K562 (cell line): Measurements from ENCODE around the gene TMCC1. TPM values are rescaled to one million over a fixed set of nuclear protein-coding genes. Genes with fewer than 3 reads are reported as not detected.

Experiments
- E2F3 ChIP-seq: fragments of 250-450 bp; sonication (Bioruptor Pico); IDR thresholded peaks from 2 replicates; pipeline ENCODE4 v1.4.0; 2020; ENCODE audit warnings: mild to moderate bottlenecking
- ERF ChIP-seq: fragments of 450-650 bp; formaldehyde crosslinking; IDR thresholded peaks from 2 replicates; pipeline ENCODE4 v1.4.0; 2020; ENCODE audit warnings: mild to moderate bottlenecking, mixed read lengths
- GTF3C2 ChIP-seq: IDR thresholded peaks from 3 replicates; pipeline ENCODE4 v1.6.1; 2011; ENCODE audit warnings: borderline replicate concordance, mild to moderate bottlenecking, moderate library complexity; ENCODE audit not compliant: insufficient read length; ENCODE audit errors: extremely low read depth
- SIN3B ChIP-seq: fragments of 450-650 bp; IDR thresholded peaks from 2 replicates; pipeline ENCODE4 v1.6.1; 2017; ENCODE audit warnings: low read depth, mild to moderate bottlenecking, moderate library complexity
- ZFX ChIP-seq: sonication (generic); formaldehyde crosslinking; IDR thresholded peaks from 2 replicates; pipeline ENCODE4 v1.8.0; 2022; ENCODE audit warnings: mild to moderate bottlenecking, missing genetic modification reagents, moderate library complexity
- polyA plus RNA-seq, 8 experiments: library from polyadenylated mRNA; depleted of rRNA in 4 of 8; stranded (reverse) in 5 of 8; unstranded in 3 of 8; fragments of >200 nt; fragmentation: Nextera tagmentation in 2 of 8; fragmentation: Illumina TruSeq in 1 of 8; extraction: Ambion mirVana in 2 of 8; extraction: Trizol in 1 of 8; gene quantifications; 2 replicates each; pipeline versions ENCODE4 v1.2.1 to v1.2.3, GENCODE V29; 2011 to 2014; ENCODE audit warnings: inconsistent platforms in 1 of 8, missing spikeins in 1 of 8
- total RNA-seq, 7 experiments: library from RNA; depleted of rRNA in 6 of 7; stranded (reverse); fragments of >200 nt in 6 of 7; fragmentation: Illumina TruSeq in 2 of 7; extraction: Trizol in 2 of 7; gene quantifications; 2 replicates each; pipeline versions ENCODE4 v1.2.1 to v1.2.3, GENCODE V29; 2011 to 2021; ENCODE audit warnings: low replicate concordance in 1 of 7
- TF ChIP-seq, protein P1 (sequence below): fragments of 450-650 bp; IDR thresholded peaks from 2 replicates; pipeline ENCODE4 v1.6.1; 2016; ENCODE audit warnings: mild to moderate bottlenecking, moderate library complexity
- TF ChIP-seq, protein P2 (sequence below): fragments of 450-650 bp; IDR thresholded peaks from 2 replicates; pipeline ENCODE4 v1.6.1; 2017; ENCODE audit warnings: antibody characterized with exemption, mild to moderate bottlenecking

Gene TMCC1
- total and polyA plus RNA-seq, 9 of the 15 experiments (the other 6 are each of a cell fraction or from before 2014, with no cell fraction given): 0.89 to 8.7 (median 4.0) TPM

DNA sequence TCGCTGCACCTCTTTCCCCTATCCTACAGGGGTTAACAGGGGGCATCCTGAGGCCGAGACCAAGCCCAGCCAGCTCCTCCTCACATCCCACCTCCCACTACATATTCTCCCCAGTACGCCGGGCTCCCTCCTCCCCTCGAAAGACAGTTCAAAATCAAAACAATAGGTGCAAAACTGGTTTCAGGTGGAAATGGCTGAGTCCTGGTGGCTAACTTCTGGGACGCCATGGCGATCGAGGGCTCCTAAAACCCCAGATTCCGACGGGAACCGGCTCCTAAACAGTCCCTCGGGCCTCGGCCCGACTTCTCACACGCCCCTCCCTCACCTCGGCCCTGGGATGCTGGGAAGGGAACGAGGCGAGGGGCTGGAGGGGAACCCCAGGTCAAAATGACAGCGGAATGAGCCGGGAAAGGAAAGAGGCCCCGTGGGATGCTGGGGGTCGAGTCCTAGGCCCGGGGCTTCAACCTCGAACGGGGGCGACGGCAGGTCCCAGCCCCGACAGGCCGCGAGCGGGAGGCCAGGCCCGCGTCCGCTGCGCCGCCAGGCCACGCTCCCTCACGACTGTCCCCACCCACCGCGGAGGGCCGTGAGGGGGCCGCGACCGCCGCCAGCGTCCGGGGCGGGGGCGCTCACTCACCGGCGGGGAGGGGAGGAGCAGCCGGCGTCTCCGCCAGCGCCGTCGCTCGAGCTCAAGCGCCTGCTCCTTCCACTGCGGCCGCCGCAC lies 492 bp downstream of the TMCC1 start (continued):
- TF ChIP-seq, protein P1, sequence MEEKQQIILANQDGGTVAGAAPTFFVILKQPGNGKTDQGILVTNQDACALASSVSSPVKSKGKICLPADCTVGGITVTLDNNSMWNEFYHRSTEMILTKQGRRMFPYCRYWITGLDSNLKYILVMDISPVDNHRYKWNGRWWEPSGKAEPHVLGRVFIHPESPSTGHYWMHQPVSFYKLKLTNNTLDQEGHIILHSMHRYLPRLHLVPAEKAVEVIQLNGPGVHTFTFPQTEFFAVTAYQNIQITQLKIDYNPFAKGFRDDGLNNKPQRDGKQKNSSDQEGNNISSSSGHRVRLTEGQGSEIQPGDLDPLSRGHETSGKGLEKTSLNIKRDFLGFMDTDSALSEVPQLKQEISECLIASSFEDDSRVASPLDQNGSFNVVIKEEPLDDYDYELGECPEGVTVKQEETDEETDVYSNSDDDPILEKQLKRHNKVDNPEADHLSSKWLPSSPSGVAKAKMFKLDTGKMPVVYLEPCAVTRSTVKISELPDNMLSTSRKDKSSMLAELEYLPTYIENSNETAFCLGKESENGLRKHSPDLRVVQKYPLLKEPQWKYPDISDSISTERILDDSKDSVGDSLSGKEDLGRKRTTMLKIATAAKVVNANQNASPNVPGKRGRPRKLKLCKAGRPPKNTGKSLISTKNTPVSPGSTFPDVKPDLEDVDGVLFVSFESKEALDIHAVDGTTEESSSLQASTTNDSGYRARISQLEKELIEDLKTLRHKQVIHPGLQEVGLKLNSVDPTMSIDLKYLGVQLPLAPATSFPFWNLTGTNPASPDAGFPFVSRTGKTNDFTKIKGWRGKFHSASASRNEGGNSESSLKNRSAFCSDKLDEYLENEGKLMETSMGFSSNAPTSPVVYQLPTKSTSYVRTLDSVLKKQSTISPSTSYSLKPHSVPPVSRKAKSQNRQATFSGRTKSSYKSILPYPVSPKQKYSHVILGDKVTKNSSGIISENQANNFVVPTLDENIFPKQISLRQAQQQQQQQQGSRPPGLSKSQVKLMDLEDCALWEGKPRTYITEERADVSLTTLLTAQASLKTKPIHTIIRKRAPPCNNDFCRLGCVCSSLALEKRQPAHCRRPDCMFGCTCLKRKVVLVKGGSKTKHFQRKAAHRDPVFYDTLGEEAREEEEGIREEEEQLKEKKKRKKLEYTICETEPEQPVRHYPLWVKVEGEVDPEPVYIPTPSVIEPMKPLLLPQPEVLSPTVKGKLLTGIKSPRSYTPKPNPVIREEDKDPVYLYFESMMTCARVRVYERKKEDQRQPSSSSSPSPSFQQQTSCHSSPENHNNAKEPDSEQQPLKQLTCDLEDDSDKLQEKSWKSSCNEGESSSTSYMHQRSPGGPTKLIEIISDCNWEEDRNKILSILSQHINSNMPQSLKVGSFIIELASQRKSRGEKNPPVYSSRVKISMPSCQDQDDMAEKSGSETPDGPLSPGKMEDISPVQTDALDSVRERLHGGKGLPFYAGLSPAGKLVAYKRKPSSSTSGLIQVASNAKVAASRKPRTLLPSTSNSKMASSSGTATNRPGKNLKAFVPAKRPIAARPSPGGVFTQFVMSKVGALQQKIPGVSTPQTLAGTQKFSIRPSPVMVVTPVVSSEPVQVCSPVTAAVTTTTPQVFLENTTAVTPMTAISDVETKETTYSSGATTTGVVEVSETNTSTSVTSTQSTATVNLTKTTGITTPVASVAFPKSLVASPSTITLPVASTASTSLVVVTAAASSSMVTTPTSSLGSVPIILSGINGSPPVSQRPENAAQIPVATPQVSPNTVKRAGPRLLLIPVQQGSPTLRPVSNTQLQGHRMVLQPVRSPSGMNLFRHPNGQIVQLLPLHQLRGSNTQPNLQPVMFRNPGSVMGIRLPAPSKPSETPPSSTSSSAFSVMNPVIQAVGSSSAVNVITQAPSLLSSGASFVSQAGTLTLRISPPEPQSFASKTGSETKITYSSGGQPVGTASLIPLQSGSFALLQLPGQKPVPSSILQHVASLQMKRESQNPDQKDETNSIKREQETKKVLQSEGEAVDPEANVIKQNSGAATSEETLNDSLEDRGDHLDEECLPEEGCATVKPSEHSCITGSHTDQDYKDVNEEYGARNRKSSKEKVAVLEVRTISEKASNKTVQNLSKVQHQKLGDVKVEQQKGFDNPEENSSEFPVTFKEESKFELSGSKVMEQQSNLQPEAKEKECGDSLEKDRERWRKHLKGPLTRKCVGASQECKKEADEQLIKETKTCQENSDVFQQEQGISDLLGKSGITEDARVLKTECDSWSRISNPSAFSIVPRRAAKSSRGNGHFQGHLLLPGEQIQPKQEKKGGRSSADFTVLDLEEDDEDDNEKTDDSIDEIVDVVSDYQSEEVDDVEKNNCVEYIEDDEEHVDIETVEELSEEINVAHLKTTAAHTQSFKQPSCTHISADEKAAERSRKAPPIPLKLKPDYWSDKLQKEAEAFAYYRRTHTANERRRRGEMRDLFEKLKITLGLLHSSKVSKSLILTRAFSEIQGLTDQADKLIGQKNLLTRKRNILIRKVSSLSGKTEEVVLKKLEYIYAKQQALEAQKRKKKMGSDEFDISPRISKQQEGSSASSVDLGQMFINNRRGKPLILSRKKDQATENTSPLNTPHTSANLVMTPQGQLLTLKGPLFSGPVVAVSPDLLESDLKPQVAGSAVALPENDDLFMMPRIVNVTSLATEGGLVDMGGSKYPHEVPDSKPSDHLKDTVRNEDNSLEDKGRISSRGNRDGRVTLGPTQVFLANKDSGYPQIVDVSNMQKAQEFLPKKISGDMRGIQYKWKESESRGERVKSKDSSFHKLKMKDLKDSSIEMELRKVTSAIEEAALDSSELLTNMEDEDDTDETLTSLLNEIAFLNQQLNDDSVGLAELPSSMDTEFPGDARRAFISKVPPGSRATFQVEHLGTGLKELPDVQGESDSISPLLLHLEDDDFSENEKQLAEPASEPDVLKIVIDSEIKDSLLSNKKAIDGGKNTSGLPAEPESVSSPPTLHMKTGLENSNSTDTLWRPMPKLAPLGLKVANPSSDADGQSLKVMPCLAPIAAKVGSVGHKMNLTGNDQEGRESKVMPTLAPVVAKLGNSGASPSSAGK: peak; percentile 36; the same call in 1 of the 2 replicates
- TF ChIP-seq ZFX (CRISPR knock-in tag) (peak; percentile 92), SIN3B (0 out of 2 replicates have a peak, but pooled peaks have one; percentile 18), ERF (CRISPR knock-in tag) (0 out of 2 replicates have a peak, but pooled peaks have one; percentile 43), GTF3C2 (no peak), E2F3 (CRISPR knock-in tag) (0 out of 2 replicates have a peak, but pooled peaks have one; percentile 47)
- TF ChIP-seq, protein P2, sequence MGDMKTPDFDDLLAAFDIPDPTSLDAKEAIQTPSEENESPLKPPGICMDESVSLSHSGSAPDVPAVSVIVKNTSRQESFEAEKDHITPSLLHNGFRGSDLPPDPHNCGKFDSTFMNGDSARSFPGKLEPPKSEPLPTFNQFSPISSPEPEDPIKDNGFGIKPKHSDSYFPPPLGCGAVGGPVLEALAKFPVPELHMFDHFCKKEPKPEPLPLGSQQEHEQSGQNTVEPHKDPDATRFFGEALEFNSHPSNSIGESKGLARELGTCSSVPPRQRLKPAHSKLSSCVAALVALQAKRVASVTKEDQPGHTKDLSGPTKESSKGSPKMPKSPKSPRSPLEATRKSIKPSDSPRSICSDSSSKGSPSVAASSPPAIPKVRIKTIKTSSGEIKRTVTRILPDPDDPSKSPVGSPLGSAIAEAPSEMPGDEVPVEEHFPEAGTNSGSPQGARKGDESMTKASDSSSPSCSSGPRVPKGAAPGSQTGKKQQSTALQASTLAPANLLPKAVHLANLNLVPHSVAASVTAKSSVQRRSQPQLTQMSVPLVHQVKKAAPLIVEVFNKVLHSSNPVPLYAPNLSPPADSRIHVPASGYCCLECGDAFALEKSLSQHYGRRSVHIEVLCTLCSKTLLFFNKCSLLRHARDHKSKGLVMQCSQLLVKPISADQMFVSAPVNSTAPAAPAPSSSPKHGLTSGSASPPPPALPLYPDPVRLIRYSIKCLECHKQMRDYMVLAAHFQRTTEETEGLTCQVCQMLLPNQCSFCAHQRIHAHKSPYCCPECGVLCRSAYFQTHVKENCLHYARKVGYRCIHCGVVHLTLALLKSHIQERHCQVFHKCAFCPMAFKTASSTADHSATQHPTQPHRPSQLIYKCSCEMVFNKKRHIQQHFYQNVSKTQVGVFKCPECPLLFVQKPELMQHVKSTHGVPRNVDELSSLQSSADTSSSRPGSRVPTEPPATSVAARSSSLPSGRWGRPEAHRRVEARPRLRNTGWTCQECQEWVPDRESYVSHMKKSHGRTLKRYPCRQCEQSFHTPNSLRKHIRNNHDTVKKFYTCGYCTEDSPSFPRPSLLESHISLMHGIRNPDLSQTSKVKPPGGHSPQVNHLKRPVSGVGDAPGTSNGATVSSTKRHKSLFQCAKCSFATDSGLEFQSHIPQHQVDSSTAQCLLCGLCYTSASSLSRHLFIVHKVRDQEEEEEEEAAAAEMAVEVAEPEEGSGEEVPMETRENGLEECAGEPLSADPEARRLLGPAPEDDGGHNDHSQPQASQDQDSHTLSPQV: 0 out of 2 replicates have a peak, but pooled peaks have one; percentile 27
